Spleen (tissue), 7 donors: ENCODE data around the gene BCKDK.

ENCODE experiments used
- CTCF ChIP-seq, 11 experiments: fragments of 200-600 bp in 7 of 11; fragments of 450-650 bp in 4 of 11; sonication (generic) in 4 of 11; IDR thresholded peaks in 8 of 11; conservative IDR thresholded peaks in 3 of 11; 1 replicate in 7 of 11; 2 replicates in 4 of 11; pipeline versions ENCODE4 v1.4.0 to v1.8.0; 2016 to 2021; ENCODE audit warnings: antibody characterized with exemption in 11 of 11, inconsistent platforms in 4 of 11, mild to moderate bottlenecking in 1 of 11
- POLR2AphosphoS5 ChIP-seq, 3 donors: sonication (generic); formaldehyde crosslinking; IDR thresholded peaks; one replicate each; pipeline ENCODE4 v1.5.1; 2017; ENCODE audit warnings: antibody characterized with exemption in 3 of 3
- donor health status: DM: no; HTN: no; CAD: no; lungs with moderate emphysema.
- donor health status: DM: no; HTN: no; CAD: no.
- donor health status: DM: no; HTN: no; CAD: no.

GRCh38 chr16:31125844-31126243 is 17.7 kb downstream of the BCKDK start:
- TF ChIP-seq POLR2AphosphoS5 (IDR thresholded peaks at IDR 0.05) (no peak), CTCF (IDR thresholded peaks at IDR 0.05 in 8 of 11, conservative IDR thresholded peaks at IDR 0.05 in 3 of 11) (no peak)
